Nephron (organoid): ENCODE measurements around the gene ACTR2.
"Not testable (repeated sequence)": the region's sequence is repeated elsewhere in the genome, so short reads cannot be mapped to it uniquely, and the experiment has no call there.

Experiments
- H3K27ac Mint-ChIP-seq, 3 experiments: 2 replicates each; pipeline ENCODE4 v1.8.0; 2020; ENCODE audit warnings: mixed read lengths in 3 of 3, mild to moderate bottlenecking in 2 of 3, moderate library complexity in 1 of 3
- H3K27me3 Mint-ChIP-seq: 2 replicates; pipeline ENCODE4 v1.8.0; 2021; ENCODE audit warnings: low read depth, mild to moderate bottlenecking, moderate library complexity, mixed read lengths
- H3K36me3 Mint-ChIP-seq: 2 replicates; pipeline ENCODE4 v1.8.0; 2020; ENCODE audit warnings: low read depth, mixed read lengths
- H3K4me1 Mint-ChIP-seq: 2 replicates; pipeline ENCODE4 v1.8.0; 2020; ENCODE audit warnings: mixed read lengths
- H3K4me3 Mint-ChIP-seq, 3 experiments: 2 replicates each; pipeline ENCODE4 v1.8.0; 2020; ENCODE audit warnings: mild to moderate bottlenecking in 3 of 3, mixed read lengths in 3 of 3, moderate library complexity in 2 of 3
- H3K9me3 Mint-ChIP-seq: 2 replicates; pipeline ENCODE4 v1.8.0; 2020; ENCODE audit warnings: mixed read lengths
- CTCF ChIP-seq, 3 experiments: fragments of 200-600 bp; sonication (generic); IDR thresholded peaks; one replicate each; pipeline ENCODE4 v1.5.0; 2021; ENCODE audit warnings: antibody characterized with exemption in 3 of 3; ENCODE audit not compliant: unreplicated experiment in 3 of 3

The ACTR2 gene

GRCh38 chr2:65215946-65216345 is 11.7 kb upstream of the ACTR2 start:
- no peaks in the 10 kb centered on the region for H3K9me3 Mint-ChIP-seq
- H3K4me1 Mint-ChIP-seq = no peaks in the 10 kb centered on the region
- peaks cover 3% of the 10 kb centered on the region for H3K36me3 Mint-ChIP-seq
- H3K4me3 Mint-ChIP-seq = no peak overlapping the region
- no peak for TF ChIP-seq CTCF (IDR thresholded peaks at IDR 0.05; ENCODE audit: unreplicated experiment in 3 of 3)
- H3K27ac Mint-ChIP-seq = no peak overlapping the region
- no peaks in the 10 kb centered on the region for H3K27me3 Mint-ChIP-seq

GRCh38 chr2:65220432-65221131 is 7.0 kb upstream of the ACTR2 start:
- TF ChIP-seq CTCF (IDR thresholded peaks at IDR 0.05; ENCODE audit: unreplicated experiment in 3 of 3) = no peak
- Mint-ChIP-seq H3K4me1 (no peaks in the 10 kb centered on the region), H3K4me3 (no peak overlapping the region), H3K27me3 (no peaks in the 10 kb centered on the region), H3K9me3 (no peaks in the 10 kb centered on the region), H3K36me3 (peaks cover 3% of the 10 kb centered on the region), H3K27ac (no peak overlapping the region)

GRCh38 chr2:65221275-65221674 is 6.4 kb upstream of the ACTR2 start:
- H3K36me3 Mint-ChIP-seq, H3K4me3 Mint-ChIP-seq, H3K9me3 Mint-ChIP-seq, H3K27ac Mint-ChIP-seq, H3K27me3 Mint-ChIP-seq, H3K4me1 Mint-ChIP-seq: not testable (repeated sequence)

- Mint-ChIP-seq H3K27me3 (no peaks in the 10 kb centered on the region), H3K4me1 (peaks cover 23% of the 10 kb centered on the region), H3K36me3 (no peaks in the 10 kb centered on the region), H3K27ac (peak overlapping the region; percentile 95 to 99 (median 97)), H3K4me3 (peak overlapping the region; percentile 97 to 99 (median 98)), H3K9me3 (no peaks in the 10 kb centered on the region)
- TF ChIP-seq CTCF (IDR thresholded peaks at IDR 0.05; ENCODE audit: unreplicated experiment in 3 of 3) = no peak
Measured at GRCh38 chr2:65227020-65227455, 593 bp upstream of the ACTR2 start.

- H3K27ac Mint-ChIP-seq = peak overlapping the region; percentile 95 to 99 (median 98)
- H3K36me3 Mint-ChIP-seq = peaks cover 7% of the 10 kb centered on the region
- H3K4me3 Mint-ChIP-seq = peak overlapping the region; percentile 97 to 100 (median 99)
- H3K4me1 Mint-ChIP-seq = peaks cover 23% of the 10 kb centered on the region
- no peaks in the 10 kb centered on the region for H3K27me3 Mint-ChIP-seq
- no peak for TF ChIP-seq CTCF (IDR thresholded peaks at IDR 0.05; ENCODE audit: unreplicated experiment in 3 of 3)
- no peaks in the 10 kb centered on the region for H3K9me3 Mint-ChIP-seq
Measured at GRCh38 chr2:65228263-65228750, 676 bp downstream of the ACTR2 start.

- peaks cover 23% of the 10 kb centered on the region for H3K4me1 Mint-ChIP-seq
- H3K27ac Mint-ChIP-seq = no peak overlapping the region
- H3K4me3 Mint-ChIP-seq = no peak overlapping the region
- H3K27me3 Mint-ChIP-seq = no peaks in the 10 kb centered on the region
- TF ChIP-seq CTCF (IDR thresholded peaks at IDR 0.05; ENCODE audit: unreplicated experiment in 3 of 3) = no peak
- peaks cover 16% of the 10 kb centered on the region for H3K36me3 Mint-ChIP-seq
- no peaks in the 10 kb centered on the region for H3K9me3 Mint-ChIP-seq
Measured at GRCh38 chr2:65231121-65231520, 3.5 kb downstream of the ACTR2 start.
